HL-60 (cell line): Measurements from ENCODE around the gene SCLY.

ENCODE experiments used
- DNase-seq, 2 experiments: peaks; one replicate each; pipeline ENCODE4 v3.0.0-alpha.2; 2010 to 2020; ENCODE audit warnings: low read depth in 1 of 2, low spot score in 1 of 2
- H3K27ac ChIP-seq: fragments of 250-450 bp; sonication (Bioruptor Pico); replicated peaks from 2 replicates; pipeline ENCODE4 v1.5.1; 2020; ENCODE audit warnings: mild to moderate bottlenecking, moderate library complexity
- H3K27me3 ChIP-seq: fragments of 250-450 bp; sonication (Bioruptor Pico); 2 replicates; pipeline ENCODE4 v1.5.1; 2021; ENCODE audit warnings: mild to moderate bottlenecking, moderate library complexity; ENCODE audit not compliant: insufficient read depth, poor library complexity, severe bottlenecking
- H3K4me3 ChIP-seq: replicated peaks from 2 replicates; pipeline ENCODE4 v1.5.1; 2011; ENCODE audit warnings: mild to moderate bottlenecking, control low read depth, low read length; ENCODE audit not compliant: insufficient read depth
- GABPA ChIP-seq: IDR thresholded peaks from 2 replicates; pipeline ENCODE4 v1.6.1; 2012; ENCODE audit warnings: low read depth
- POLR2AphosphoS5 ChIP-seq: IDR thresholded peaks from 2 replicates; pipeline ENCODE4 v1.6.1; 2012; ENCODE audit warnings: low read depth
- SPI1 ChIP-seq: IDR thresholded peaks from 2 replicates; pipeline ENCODE4 v1.6.1; 2012; ENCODE audit warnings: low read depth, mild to moderate bottlenecking, borderline replicate concordance
- TF ChIP-seq, protein P1 (sequence below): IDR thresholded peaks from one replicate; pipeline ENCODE4 v1.5.1; 2011; ENCODE audit warnings: low read length, control low read depth, inconsistent platforms; ENCODE audit not compliant: insufficient read depth
- TF ChIP-seq, protein P2 (sequence below): IDR thresholded peaks from 2 replicates; pipeline ENCODE4 v1.6.1; 2012; ENCODE audit warnings: low read depth; ENCODE audit not compliant: insufficient replicate concordance

SCLY gene

DNA sequence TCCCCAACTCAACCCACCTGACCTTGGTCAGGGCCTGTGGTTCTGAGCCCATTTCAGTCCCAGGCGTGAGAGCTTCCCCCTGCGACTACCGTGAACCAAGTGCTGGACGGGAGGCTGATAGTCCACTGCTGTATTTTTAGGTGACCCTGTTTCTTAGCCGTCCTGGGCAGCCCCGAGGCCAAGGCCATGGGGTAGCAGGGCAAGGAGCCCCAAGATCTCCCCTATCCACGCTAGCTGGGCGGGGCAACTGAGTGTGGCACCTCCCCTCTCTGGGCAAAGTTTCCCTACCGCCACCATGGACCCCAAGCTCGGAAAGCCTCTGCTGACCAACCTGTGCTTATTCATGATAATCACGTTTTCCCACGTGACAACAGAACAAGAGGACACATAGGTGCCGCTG, 77.1 kb downstream of the SCLY start:
- Histone ChIP-seq H3K4me3 (no peak overlapping the region), H3K27ac (no peak overlapping the region; the same call in 1 of the 2 replicates), H3K27me3 (no peaks in the 10 kb centered on the region)
- TF ChIP-seq, protein P1, sequence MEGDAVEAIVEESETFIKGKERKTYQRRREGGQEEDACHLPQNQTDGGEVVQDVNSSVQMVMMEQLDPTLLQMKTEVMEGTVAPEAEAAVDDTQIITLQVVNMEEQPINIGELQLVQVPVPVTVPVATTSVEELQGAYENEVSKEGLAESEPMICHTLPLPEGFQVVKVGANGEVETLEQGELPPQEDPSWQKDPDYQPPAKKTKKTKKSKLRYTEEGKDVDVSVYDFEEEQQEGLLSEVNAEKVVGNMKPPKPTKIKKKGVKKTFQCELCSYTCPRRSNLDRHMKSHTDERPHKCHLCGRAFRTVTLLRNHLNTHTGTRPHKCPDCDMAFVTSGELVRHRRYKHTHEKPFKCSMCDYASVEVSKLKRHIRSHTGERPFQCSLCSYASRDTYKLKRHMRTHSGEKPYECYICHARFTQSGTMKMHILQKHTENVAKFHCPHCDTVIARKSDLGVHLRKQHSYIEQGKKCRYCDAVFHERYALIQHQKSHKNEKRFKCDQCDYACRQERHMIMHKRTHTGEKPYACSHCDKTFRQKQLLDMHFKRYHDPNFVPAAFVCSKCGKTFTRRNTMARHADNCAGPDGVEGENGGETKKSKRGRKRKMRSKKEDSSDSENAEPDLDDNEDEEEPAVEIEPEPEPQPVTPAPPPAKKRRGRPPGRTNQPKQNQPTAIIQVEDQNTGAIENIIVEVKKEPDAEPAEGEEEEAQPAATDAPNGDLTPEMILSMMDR: no peak
- TF ChIP-seq SPI1 (no peak), POLR2AphosphoS5 (no peak), GABPA (no peak)
- TF ChIP-seq, protein P2, sequence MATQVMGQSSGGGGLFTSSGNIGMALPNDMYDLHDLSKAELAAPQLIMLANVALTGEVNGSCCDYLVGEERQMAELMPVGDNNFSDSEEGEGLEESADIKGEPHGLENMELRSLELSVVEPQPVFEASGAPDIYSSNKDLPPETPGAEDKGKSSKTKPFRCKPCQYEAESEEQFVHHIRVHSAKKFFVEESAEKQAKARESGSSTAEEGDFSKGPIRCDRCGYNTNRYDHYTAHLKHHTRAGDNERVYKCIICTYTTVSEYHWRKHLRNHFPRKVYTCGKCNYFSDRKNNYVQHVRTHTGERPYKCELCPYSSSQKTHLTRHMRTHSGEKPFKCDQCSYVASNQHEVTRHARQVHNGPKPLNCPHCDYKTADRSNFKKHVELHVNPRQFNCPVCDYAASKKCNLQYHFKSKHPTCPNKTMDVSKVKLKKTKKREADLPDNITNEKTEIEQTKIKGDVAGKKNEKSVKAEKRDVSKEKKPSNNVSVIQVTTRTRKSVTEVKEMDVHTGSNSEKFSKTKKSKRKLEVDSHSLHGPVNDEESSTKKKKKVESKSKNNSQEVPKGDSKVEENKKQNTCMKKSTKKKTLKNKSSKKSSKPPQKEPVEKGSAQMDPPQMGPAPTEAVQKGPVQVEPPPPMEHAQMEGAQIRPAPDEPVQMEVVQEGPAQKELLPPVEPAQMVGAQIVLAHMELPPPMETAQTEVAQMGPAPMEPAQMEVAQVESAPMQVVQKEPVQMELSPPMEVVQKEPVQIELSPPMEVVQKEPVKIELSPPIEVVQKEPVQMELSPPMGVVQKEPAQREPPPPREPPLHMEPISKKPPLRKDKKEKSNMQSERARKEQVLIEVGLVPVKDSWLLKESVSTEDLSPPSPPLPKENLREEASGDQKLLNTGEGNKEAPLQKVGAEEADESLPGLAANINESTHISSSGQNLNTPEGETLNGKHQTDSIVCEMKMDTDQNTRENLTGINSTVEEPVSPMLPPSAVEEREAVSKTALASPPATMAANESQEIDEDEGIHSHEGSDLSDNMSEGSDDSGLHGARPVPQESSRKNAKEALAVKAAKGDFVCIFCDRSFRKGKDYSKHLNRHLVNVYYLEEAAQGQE: no peak
- no peak for DNase-seq

DNA sequence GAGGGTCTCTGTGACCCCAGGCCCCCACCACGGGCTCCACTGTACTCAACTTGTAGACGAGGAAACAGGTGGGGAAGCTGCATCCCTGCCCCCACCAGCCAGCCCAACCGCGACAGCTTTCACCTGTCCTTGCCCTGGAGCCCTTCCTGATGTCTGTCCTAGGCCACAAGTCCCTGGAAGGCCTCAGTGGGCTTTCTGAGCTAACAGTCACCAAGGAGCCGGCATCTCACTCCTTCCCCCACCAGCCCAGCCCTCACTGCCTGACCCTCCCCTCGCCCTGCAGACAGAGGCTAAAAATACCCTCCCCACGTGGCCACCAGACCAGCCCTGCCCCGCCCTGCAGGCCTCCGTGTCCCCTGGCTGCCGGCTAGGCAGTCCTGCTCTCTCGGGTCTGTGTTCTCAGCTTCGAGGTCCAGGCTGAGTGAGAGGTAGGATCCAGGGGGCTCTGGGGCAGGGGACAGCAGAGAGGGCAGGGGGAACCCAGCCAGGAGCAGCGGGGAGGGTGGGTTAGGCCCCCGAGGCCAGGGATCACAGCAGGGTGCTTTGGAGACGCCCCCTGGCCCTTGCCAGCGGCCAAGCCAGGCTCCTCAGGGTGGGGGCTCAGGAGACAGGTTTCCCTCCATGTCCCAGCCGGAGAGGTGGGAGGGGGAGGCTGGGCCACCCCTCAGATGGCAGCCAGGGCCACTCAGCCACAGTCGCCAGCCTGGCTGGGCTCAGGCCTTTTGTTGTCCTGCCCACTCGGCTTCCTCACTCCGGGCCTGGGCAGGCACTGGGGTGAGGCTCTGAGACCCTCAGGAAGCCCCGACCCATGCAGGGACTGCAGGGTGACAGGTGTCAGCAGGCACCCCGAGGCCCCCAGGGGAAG, 77.8 kb downstream of the SCLY start, which contains the start of gene KLHL30:
TSS of gene KLHL30 (plus strand) at position 338 of the 865 bp plus-strand sequence. CDS start 2,087 bp downstream, outside the sequence.
- H3K27me3 ChIP-seq: no peaks in the 10 kb centered on the region
- H3K4me3 ChIP-seq: no peak within 1 kb of the TSS
- TF ChIP-seq POLR2AphosphoS5: no peak
- TF ChIP-seq SPI1: no peak
- TF ChIP-seq, protein P1: no peak
- TF ChIP-seq GABPA: no peak
- TF ChIP-seq, protein P2: no peak
- H3K27ac ChIP-seq: no peak within 1 kb of the TSS; the same call in 1 of the 2 replicates
- no peak for DNase-seq

DNA sequence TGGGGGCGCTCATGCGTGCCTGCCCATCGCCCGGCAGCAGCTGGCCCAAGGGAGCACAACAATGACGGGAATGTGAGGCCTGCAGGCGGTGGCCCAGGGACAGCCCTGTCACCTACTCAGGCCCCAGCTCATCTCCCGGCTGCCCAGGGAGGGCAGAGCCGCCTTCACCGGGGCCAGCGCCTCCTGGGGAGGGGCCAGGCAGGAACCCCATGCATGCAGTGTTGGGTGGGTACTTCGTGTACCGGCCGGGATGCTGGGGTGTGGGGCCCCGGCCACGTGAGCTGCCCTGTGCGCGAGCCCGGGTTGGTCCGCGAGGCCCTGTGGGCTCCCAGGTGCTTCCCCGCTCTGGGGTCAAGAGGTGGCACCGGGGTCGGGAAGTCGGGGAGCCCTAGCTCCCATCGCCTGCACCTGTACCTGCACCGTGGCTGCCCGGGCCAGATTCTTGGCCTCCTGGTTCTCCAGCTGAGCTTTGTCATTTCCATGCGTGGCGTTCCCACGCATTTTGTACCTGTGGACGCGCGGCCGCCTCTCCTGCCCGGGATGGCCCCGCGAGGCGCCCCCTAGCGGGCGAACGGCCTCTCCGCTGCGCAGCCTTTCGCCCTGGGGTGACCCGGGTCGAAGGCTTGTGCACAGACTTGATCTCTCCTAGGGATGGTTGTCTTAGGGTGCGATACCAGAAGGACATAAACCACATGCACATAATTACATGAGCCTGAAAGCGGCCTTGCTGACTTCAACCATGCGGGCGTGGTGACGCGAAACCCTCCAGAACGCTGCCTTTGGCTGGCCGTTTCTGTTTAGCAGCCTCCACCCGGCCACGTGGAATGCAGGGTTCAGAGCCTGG, 78.6 kb downstream of the SCLY start:
- H3K27me3 ChIP-seq: no peaks in the 10 kb centered on the region
- DNase-seq: no peak
- no peak overlapping the region for H3K4me3 ChIP-seq
- TF ChIP-seq POLR2AphosphoS5 (no peak), GABPA (no peak), SPI1 (no peak)
- TF ChIP-seq, protein P2: no peak
- TF ChIP-seq, protein P1: peak; percentile 35
- H3K27ac ChIP-seq: no peak overlapping the region
